Measurements from ENCODE around the gene MBLAC1.

MBLAC1 gene

GRCh38 chr7:100126931-100127865 lies at the start of gene MBLAC1:
Gene MBLAC1, plus strand, starts transcription at chr7:100126967. Its CDS starts 429 bp downstream, at chr7:100127396.
- Histone ChIP-seq H3K27ac (ENCODE audit: low read length) (peak within 1 kb of the TSS; percentile 94), H3K36me3 (replicated peaks; ENCODE audit: low read depth, low read length) (peaks cover 7% of the 10 kb centered on the region), H3K9me3 (ENCODE audit: insufficient read depth, low read length) (no peaks in the 10 kb centered on the region), H3K4me2 (ENCODE audit: low read length) (peak within 1 kb of the TSS; percentile 90), H2AFZ (ENCODE audit: low read depth, low read length) (peak within 1 kb of the TSS; percentile 92), H3K27me3 (ENCODE audit: low read depth, low read length) (no peaks in the 10 kb centered on the region), H3K4me3 (ENCODE audit: low read length) (peak within 1 kb of the TSS; percentile 97), H3K9ac (ENCODE audit: low read length) (peak within 1 kb of the TSS; percentile 96), H4K20me1 (ENCODE audit: insufficient read depth, low read length) (no peaks in the 10 kb centered on the region), H3K79me2 (ENCODE audit: low read length) (peaks cover 17% of the 10 kb centered on the region), H3K4me1 (ENCODE audit: low read length) (peaks cover 16% of the 10 kb centered on the region)
- TF ChIP-seq EZH2phosphoT487 (IDR thresholded peaks at IDR 0.05; ENCODE audit: low read depth) (no peak), CTCF (IDR thresholded peaks at IDR 0.05; ENCODE audit: low read depth, low read length) (no peak)

GRCh38 chr7:100077205-100077604 lies 49.6 kb upstream of the MBLAC1 start:
- H3K36me3 ChIP-seq (replicated peaks; ENCODE audit: low read depth, low read length), result peaks cover 55% of the 10 kb centered on the region
- H3K9me3 ChIP-seq (ENCODE audit: insufficient read depth, low read length), result no peaks in the 10 kb centered on the region
- H3K9ac ChIP-seq (ENCODE audit: low read length), result no peak overlapping the region
- H3K4me2 ChIP-seq (ENCODE audit: low read length), result no peak overlapping the region
- peaks cover 53% of the 10 kb centered on the region for H3K79me2 ChIP-seq (ENCODE audit: low read length)
- no peak for TF ChIP-seq EZH2phosphoT487 (IDR thresholded peaks at IDR 0.05; ENCODE audit: low read depth)
- TF ChIP-seq CTCF (IDR thresholded peaks at IDR 0.05; ENCODE audit: low read depth, low read length), result no peak
- no peak overlapping the region for H2AFZ ChIP-seq (ENCODE audit: low read depth, low read length)
- no peak overlapping the region for H3K27ac ChIP-seq (ENCODE audit: low read length)
- no peak overlapping the region for H3K4me3 ChIP-seq (ENCODE audit: low read length)
- peaks cover 7% of the 10 kb centered on the region; the same call in 1 of the 2 replicates for H3K4me1 ChIP-seq (ENCODE audit: low read length)
- H3K27me3 ChIP-seq (ENCODE audit: low read depth, low read length), result no peaks in the 10 kb centered on the region
- H4K20me1 ChIP-seq (ENCODE audit: insufficient read depth, low read length), result no peaks in the 10 kb centered on the region

GRCh38 chr7:100079024-100079560 lies 47.7 kb upstream of the MBLAC1 start:
- peaks cover 53% of the 10 kb centered on the region for H3K79me2 ChIP-seq (ENCODE audit: low read length)
- no peaks in the 10 kb centered on the region for H3K9me3 ChIP-seq (ENCODE audit: insufficient read depth, low read length)
- no peak overlapping the region for H3K9ac ChIP-seq (ENCODE audit: low read length)
- H3K36me3 ChIP-seq (replicated peaks; ENCODE audit: low read depth, low read length), result peaks cover 38% of the 10 kb centered on the region
- no peaks in the 10 kb centered on the region for H3K27me3 ChIP-seq (ENCODE audit: low read depth, low read length)
- H4K20me1 ChIP-seq (ENCODE audit: insufficient read depth, low read length), result no peaks in the 10 kb centered on the region
- no peak for TF ChIP-seq CTCF (IDR thresholded peaks at IDR 0.05; ENCODE audit: low read depth, low read length)
- TF ChIP-seq EZH2phosphoT487 (IDR thresholded peaks at IDR 0.05; ENCODE audit: low read depth), result no peak
- H3K4me1 ChIP-seq (ENCODE audit: low read length), result peaks cover 12% of the 10 kb centered on the region
- no peak overlapping the region for H2AFZ ChIP-seq (ENCODE audit: low read depth, low read length)
- no peak overlapping the region for H3K27ac ChIP-seq (ENCODE audit: low read length)
- no peak overlapping the region for H3K4me3 ChIP-seq (ENCODE audit: low read length)
- no peak overlapping the region for H3K4me2 ChIP-seq (ENCODE audit: low read length)

- peaks cover 12% of the 10 kb centered on the region for H3K4me1 ChIP-seq (ENCODE audit: low read length)
- H3K27me3 ChIP-seq (ENCODE audit: low read depth, low read length), result peaks cover 12% of the 10 kb centered on the region; the same call in 1 of the 2 replicates
- peaks cover 20% of the 10 kb centered on the region for H3K36me3 ChIP-seq (replicated peaks; ENCODE audit: low read depth, low read length)
- H3K27ac ChIP-seq (ENCODE audit: low read length), result peak overlapping the region; percentile 30
- no peaks in the 10 kb centered on the region for H3K9me3 ChIP-seq (ENCODE audit: insufficient read depth, low read length)
- H3K4me2 ChIP-seq (ENCODE audit: low read length), result peak overlapping the region; percentile 97
- H2AFZ ChIP-seq (ENCODE audit: low read depth, low read length), result no peak overlapping the region
- no peaks in the 10 kb centered on the region for H4K20me1 ChIP-seq (ENCODE audit: insufficient read depth, low read length)
- TF ChIP-seq CTCF (IDR thresholded peaks at IDR 0.05; ENCODE audit: low read depth, low read length), result no peak
- TF ChIP-seq EZH2phosphoT487 (IDR thresholded peaks at IDR 0.05; ENCODE audit: low read depth), result no peak
- H3K79me2 ChIP-seq (ENCODE audit: low read length), result peaks cover 53% of the 10 kb centered on the region
- H3K9ac ChIP-seq (ENCODE audit: low read length), result peak overlapping the region; percentile 87
- H3K4me3 ChIP-seq (ENCODE audit: low read length), result peak overlapping the region; percentile 99
Observed at GRCh38 chr7:100080907-100081534, 45.7 kb upstream of the MBLAC1 start.
